Karpas-422 (cell line): ENCODE measurements around the gene DACH1. TPM values are rescaled to one million over a fixed set of nuclear protein-coding genes. Genes with fewer than 3 reads are reported as not detected.

ENCODE experiments used
- DNase-seq: peaks from one replicate; pipeline ENCODE4 v3.0.0-alpha.2; 2015
- H2AFZ ChIP-seq: fragments of 200-600 bp; sonication (generic); 2 replicates; pipeline ENCODE4 v1.6.1; 2014; ENCODE audit warnings: antibody characterized with exemption, low read length, mixed read lengths
- H3K27ac ChIP-seq: fragments of 200-600 bp; sonication (generic); 2 replicates; pipeline ENCODE4 v1.5.1; 2014; ENCODE audit warnings: mild to moderate bottlenecking, low read length, moderate library complexity
- H3K27me3 ChIP-seq: fragments of 200-600 bp; sonication (generic); 2 replicates; pipeline ENCODE4 v1.6.1; 2014; ENCODE audit warnings: low read length, mixed read lengths
- H3K36me3 ChIP-seq: fragments of 200-600 bp; sonication (generic); 2 replicates; pipeline ENCODE4 v1.6.1; 2014; ENCODE audit warnings: low read length, mixed read lengths; ENCODE audit not compliant: insufficient read depth
- H3K4me1 ChIP-seq: fragments of 200-600 bp; sonication (generic); 2 replicates; pipeline ENCODE4 v1.6.1; 2014; ENCODE audit warnings: mild to moderate bottlenecking, low read length, mixed read lengths
- H3K4me2 ChIP-seq: fragments of 200-600 bp; sonication (generic); 2 replicates; pipeline ENCODE4 v1.6.1; 2014; ENCODE audit warnings: low read length, low read depth, mild to moderate bottlenecking; ENCODE audit not compliant: poor library complexity, severe bottlenecking
- H3K4me3 ChIP-seq: fragments of 200-600 bp; sonication (generic); 2 replicates; pipeline ENCODE4 v1.5.1; 2014; ENCODE audit warnings: mild to moderate bottlenecking, antibody characterized with exemption, low read length, mixed read lengths
- H3K79me2 ChIP-seq: fragments of 200-600 bp; sonication (generic); 2 replicates; pipeline ENCODE4 v1.6.1; 2014; ENCODE audit warnings: mild to moderate bottlenecking, low read length, mixed read lengths
- H3K9ac ChIP-seq: fragments of 200-600 bp; sonication (generic); 2 replicates; pipeline ENCODE4 v1.6.0; 2014; ENCODE audit warnings: low read length
- H3K9me2 ChIP-seq: fragments of 200-600 bp; sonication (generic), shearing (Covaris generic); replicated peaks from 2 replicates; pipeline ENCODE4 v1.6.0; 2014; ENCODE audit warnings: mild to moderate bottlenecking, low read length, moderate library complexity; ENCODE audit not compliant: insufficient read depth
- H3K9me3 ChIP-seq: fragments of 300-700, 200-600 bp; sonication (generic); 2 replicates; pipeline ENCODE4 v1.6.1; 2014; ENCODE audit warnings: low read length, mixed read lengths
- H4K20me1 ChIP-seq: fragments of 200-600 bp; sonication (generic); 2 replicates; pipeline ENCODE4 v1.6.1; 2014; ENCODE audit warnings: mild to moderate bottlenecking, antibody characterized with exemption, low read length, low read depth; ENCODE audit not compliant: insufficient read depth
- total RNA-seq: library from RNA; depleted of rRNA; stranded (reverse); fragments of >200 nt; shearing (Covaris generic); gene quantifications from 2 replicates; pipeline ENCODE4 v1.2.3, GENCODE V29; 2014; ENCODE audit warnings: low replicate concordance

The DACH1 gene
- total RNA-seq, 1 experiment from 2014 or later = not detected

DNA sequence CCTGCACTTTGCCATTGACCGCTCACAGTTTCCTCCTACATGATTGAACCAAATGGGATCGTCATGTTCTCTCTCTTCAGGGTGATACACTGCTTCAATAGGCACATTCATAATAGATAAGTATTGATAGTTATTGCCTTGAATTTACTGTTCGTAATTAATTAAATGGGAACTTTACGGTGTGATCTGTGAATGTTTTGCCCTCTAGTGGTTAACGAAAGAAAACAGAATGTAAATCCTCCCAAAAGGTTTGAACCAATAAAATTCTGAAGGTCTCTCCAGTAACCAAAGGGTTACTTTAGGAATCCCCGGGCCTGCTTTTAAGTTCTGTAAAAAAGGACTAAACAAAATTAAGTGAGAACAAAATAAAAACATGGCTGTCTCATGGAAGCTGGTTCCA lies 389.3 kb downstream of the DACH1 start:
- H3K9me3 ChIP-seq = peaks cover 2% of the 10 kb centered on the region; the same call in 1 of the 2 replicates
- H3K36me3 ChIP-seq = no peaks in the 10 kb centered on the region
- peak; percentile 44 for DNase-seq
- H4K20me1 ChIP-seq = no peaks in the 10 kb centered on the region
- no peak overlapping the region for H2AFZ ChIP-seq
- H3K27ac ChIP-seq = no peak overlapping the region
- no peaks in the 10 kb centered on the region for H3K27me3 ChIP-seq
- no peak overlapping the region for H3K4me3 ChIP-seq
- H3K4me1 ChIP-seq = no peaks in the 10 kb centered on the region
- no peaks in the 10 kb centered on the region for H3K9me2 ChIP-seq
- H3K4me2 ChIP-seq = no peak overlapping the region
- no peaks in the 10 kb centered on the region for H3K79me2 ChIP-seq
- H3K9ac ChIP-seq = no peak overlapping the region

DNA sequence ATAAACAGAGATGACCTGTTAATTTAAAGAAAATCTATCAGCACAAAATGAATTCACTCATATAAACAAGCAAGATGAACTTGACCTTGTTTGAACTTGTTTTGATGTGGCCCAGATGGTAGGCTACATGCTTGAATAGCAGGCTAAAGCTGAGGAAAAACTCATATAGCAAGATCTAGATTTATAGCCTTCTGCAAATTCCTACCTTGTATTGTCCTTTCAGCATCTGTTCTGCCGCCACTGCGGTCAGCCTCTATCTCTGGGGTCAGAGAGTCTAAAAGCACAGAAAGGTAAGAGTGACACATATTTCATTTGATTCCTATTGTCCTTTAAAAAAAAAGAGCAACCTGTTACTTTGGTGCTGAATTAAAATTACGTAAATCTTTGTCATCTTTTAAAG lies 392.1 kb downstream of the DACH1 start:
- H3K27me3 ChIP-seq = no peaks in the 10 kb centered on the region
- H3K36me3 ChIP-seq = no peaks in the 10 kb centered on the region
- H3K4me1 ChIP-seq = no peaks in the 10 kb centered on the region
- no peaks in the 10 kb centered on the region for H4K20me1 ChIP-seq
- no peak overlapping the region for H3K4me2 ChIP-seq
- no peak for DNase-seq
- H2AFZ ChIP-seq = no peak overlapping the region
- H3K79me2 ChIP-seq = no peaks in the 10 kb centered on the region
- H3K27ac ChIP-seq = no peak overlapping the region
- H3K9ac ChIP-seq = no peak overlapping the region
- H3K4me3 ChIP-seq = no peak overlapping the region
- peaks cover 2% of the 10 kb centered on the region; the same call in 1 of the 2 replicates for H3K9me3 ChIP-seq
- H3K9me2 ChIP-seq = no peaks in the 10 kb centered on the region

DNA sequence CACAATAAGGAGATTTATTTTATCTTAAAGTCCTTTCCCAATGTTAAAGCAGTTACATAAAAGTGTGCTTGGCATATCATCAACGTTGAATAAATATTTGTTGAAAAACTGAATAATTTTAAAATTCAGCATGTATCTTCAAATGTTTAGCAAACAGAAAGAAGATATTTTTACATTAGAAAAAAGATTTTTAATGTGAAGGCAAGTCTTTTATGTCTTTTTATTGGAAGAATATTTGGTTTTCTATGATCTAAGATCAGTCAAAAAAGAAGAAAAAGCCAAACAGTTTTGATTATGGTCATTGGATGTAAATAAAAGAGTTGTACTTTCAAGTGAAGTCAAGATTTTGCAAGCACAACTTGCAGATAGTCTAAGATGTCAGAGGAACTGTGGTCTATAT lies 397.4 kb downstream of the DACH1 start:
- H3K27ac ChIP-seq = no peak overlapping the region
- no peak overlapping the region for H3K4me3 ChIP-seq
- no peaks in the 10 kb centered on the region for H3K36me3 ChIP-seq
- no peaks in the 10 kb centered on the region for H3K9me2 ChIP-seq
- no peaks in the 10 kb centered on the region for H3K79me2 ChIP-seq
- peaks cover 5% of the 10 kb centered on the region; the same call in 1 of the 2 replicates for H3K9me3 ChIP-seq
- H3K9ac ChIP-seq = no peak overlapping the region
- no peak for DNase-seq
- no peaks in the 10 kb centered on the region for H3K27me3 ChIP-seq
- H3K4me2 ChIP-seq = no peak overlapping the region
- H4K20me1 ChIP-seq = no peaks in the 10 kb centered on the region
- no peak overlapping the region for H2AFZ ChIP-seq
- H3K4me1 ChIP-seq = no peaks in the 10 kb centered on the region

DNA sequence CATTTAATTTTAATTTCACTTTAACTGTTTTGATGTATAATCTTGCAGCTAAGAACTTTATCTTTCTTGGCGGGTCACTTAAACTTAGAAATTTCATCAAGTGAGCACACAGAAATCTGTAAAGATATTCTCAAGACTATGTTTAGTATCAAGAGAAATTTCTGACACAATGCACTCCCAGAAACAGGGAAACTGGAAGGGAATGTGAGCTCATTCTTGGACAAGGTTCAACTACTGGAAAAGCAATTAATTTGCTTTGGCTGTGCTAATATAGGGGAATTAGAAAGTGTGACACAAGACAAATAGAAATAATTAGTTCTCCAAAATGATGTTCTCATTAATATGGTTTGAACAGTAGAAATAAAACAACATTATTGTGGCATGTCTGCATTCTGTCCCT lies 402.3 kb downstream of the DACH1 start:
- Histone ChIP-seq H3K9ac (no peak overlapping the region), H3K27me3 (no peaks in the 10 kb centered on the region)

DNA sequence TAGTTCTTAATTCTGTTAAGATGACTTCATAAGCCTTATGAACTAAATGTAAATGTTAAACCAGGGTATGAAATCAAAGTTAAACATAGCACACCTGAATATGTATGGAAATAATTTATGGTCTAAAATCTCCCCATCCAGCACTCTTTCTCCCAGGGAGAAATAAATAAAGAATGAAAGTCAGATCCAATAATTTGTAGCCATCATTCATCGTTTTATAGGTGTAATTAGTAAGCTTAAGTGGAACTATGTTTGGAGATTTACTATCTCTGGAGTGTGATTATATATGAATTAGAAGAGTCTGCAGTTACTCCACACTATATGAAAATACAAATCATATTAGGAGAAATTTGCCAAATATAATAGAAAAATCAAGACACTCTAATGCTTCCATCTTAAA lies 405.1 kb downstream of the DACH1 start:
- no peaks in the 10 kb centered on the region for H3K4me1 ChIP-seq
- no peak overlapping the region for H3K4me3 ChIP-seq
- no peaks in the 10 kb centered on the region for H3K9me2 ChIP-seq
- no peak overlapping the region for H3K4me2 ChIP-seq
- H3K27ac ChIP-seq = no peak overlapping the region
- no peaks in the 10 kb centered on the region for H4K20me1 ChIP-seq
- H3K79me2 ChIP-seq = no peaks in the 10 kb centered on the region
- no peak overlapping the region for H3K9ac ChIP-seq
- no peaks in the 10 kb centered on the region for H3K36me3 ChIP-seq
- H3K27me3 ChIP-seq = no peaks in the 10 kb centered on the region
- no peak for DNase-seq
- no peak overlapping the region for H2AFZ ChIP-seq
- H3K9me3 ChIP-seq = peaks cover 16% of the 10 kb centered on the region; the same call in 1 of the 2 replicates

More for the DNA sequence above, 402.3 kb downstream of the DACH1 start:
- Histone ChIP-seq H3K4me2 (no peak overlapping the region), H3K4me3 (no peak overlapping the region), H2AFZ (no peak overlapping the region), H3K27ac (no peak overlapping the region), H3K4me1 (no peaks in the 10 kb centered on the region), H3K9me3 (peaks cover 12% of the 10 kb centered on the region; the same call in 1 of the 2 replicates), H3K9me2 (no peaks in the 10 kb centered on the region), H3K36me3 (no peaks in the 10 kb centered on the region), H4K20me1 (no peaks in the 10 kb centered on the region), H3K79me2 (no peaks in the 10 kb centered on the region)
- DNase-seq = no peak

DNA sequence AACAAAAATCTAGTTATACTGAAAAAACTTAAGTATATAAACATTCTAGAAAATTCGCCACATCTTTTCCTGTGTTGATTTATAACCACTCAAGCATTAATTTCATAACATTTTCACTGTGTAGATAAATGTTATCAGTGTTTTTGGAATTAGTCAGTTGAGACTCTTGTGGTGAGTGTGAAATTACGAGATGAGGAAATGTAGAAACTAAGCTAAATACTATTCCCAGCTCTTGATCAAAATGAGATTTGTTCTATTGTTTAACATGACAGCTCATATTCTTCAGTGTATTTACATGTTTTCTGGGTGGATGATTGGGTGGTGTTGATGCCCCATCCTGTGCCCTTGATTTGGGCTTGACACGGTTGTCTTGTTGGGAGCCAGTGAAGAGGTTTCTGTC lies 406.8 kb downstream of the DACH1 start:
- Histone ChIP-seq H3K9me2 (no peaks in the 10 kb centered on the region), H3K9ac (no peak overlapping the region), H3K9me3 (peaks cover 16% of the 10 kb centered on the region; the same call in 1 of the 2 replicates), H2AFZ (no peak overlapping the region), H3K4me3 (no peak overlapping the region), H3K36me3 (no peaks in the 10 kb centered on the region), H3K4me1 (no peaks in the 10 kb centered on the region), H3K4me2 (no peak overlapping the region), H3K27ac (no peak overlapping the region), H3K79me2 (no peaks in the 10 kb centered on the region), H4K20me1 (no peaks in the 10 kb centered on the region), H3K27me3 (no peaks in the 10 kb centered on the region)
- no peak for DNase-seq

DNA sequence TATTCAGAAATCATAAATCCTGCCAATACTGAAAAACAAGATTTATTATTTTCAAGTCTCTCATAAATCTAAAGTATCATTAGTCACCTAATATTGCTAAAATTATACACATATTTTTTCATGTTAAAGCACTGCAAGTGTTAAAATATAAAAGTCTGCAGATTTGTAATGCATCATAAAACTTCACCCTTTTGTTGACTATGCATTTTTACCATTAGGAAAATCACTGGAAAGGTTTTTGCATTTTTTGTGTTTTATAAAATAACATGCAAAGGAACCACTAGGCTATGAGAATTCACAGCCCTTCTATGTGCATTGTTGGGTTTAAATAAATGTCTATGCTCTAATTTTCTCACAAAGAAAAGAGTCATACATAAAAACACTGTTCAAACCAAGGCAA lies 407.3 kb downstream of the DACH1 start:
- DNase-seq = no peak
- Histone ChIP-seq H3K9me3 (peaks cover 18% of the 10 kb centered on the region), H3K9me2 (no peaks in the 10 kb centered on the region), H3K4me2 (no peak overlapping the region), H3K27ac (no peak overlapping the region), H3K9ac (no peak overlapping the region), H3K4me1 (no peaks in the 10 kb centered on the region), H3K36me3 (no peaks in the 10 kb centered on the region), H3K27me3 (no peaks in the 10 kb centered on the region), H3K4me3 (no peak overlapping the region), H3K79me2 (no peaks in the 10 kb centered on the region), H2AFZ (no peak overlapping the region), H4K20me1 (no peaks in the 10 kb centered on the region)

DNA sequence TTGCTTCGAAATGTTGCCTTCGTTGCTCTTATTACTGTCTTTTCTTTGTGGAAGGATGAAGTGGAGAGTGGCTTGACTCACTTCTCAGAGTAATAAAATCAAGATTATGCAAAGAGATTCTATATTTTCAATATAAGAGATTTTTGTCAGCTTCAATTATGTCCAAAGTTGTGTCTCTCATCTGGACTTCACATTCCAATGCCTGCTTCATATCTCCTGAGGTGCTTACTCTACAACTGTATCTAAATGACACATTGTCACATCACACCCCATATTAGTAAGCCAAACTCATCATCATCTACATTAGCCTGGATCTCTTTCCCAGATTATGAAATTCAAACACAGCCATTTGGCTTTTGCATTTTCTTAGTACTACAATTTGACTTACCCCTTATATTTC lies 409.4 kb downstream of the DACH1 start:
- Histone ChIP-seq H3K4me1 (no peaks in the 10 kb centered on the region), H3K79me2 (no peaks in the 10 kb centered on the region), H2AFZ (no peak overlapping the region), H3K27me3 (no peaks in the 10 kb centered on the region), H4K20me1 (no peaks in the 10 kb centered on the region), H3K9ac (no peak overlapping the region), H3K9me2 (no peaks in the 10 kb centered on the region), H3K4me2 (no peak overlapping the region), H3K4me3 (no peak overlapping the region), H3K27ac (no peak overlapping the region), H3K36me3 (no peaks in the 10 kb centered on the region), H3K9me3 (peaks cover 15% of the 10 kb centered on the region)
- DNase-seq = no peak

DNA sequence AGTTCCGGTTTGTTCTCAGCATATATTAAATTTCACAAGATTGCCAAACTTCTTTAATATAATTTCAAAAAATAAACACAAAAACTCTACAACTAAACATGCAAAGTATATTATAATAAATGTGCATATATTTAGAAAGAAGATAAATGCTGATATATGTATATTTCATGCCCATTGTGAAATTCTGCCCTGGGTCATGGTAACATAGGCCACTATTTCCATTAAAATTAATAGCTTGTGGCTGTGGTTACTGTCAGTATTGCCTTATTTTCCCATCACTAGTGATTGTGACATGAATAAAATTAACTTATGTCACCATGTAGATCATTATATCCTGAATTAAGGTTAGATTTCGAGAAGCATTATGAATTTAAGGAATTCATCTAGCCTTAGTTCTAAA lies 410.9 kb downstream of the DACH1 start:
- Histone ChIP-seq H3K4me1 (no peaks in the 10 kb centered on the region), H3K4me3 (no peak overlapping the region), H3K9me3 (peaks cover 15% of the 10 kb centered on the region), H3K36me3 (no peaks in the 10 kb centered on the region), H4K20me1 (no peaks in the 10 kb centered on the region), H3K27me3 (no peaks in the 10 kb centered on the region), H3K27ac (no peak overlapping the region), H3K9ac (no peak overlapping the region), H3K4me2 (no peak overlapping the region), H3K79me2 (no peaks in the 10 kb centered on the region), H2AFZ (no peak overlapping the region), H3K9me2 (no peaks in the 10 kb centered on the region)
- DNase-seq = no peak
